ENCODE data around the gene LBHD1. TPM values are rescaled to one million over a fixed set of nuclear protein-coding genes. Genes with fewer than 3 reads are reported as not detected.

Gene LBHD1
- total RNA-seq (2012; rRNA removed): 5.6 and 6.3 TPM in 2 replicates

- Histone ChIP-seq H3K27me3 (ENCODE audit: control insufficient read depth, insufficient read depth, low read length) (no peaks in the 10 kb centered on the region), H3K36me3 (ENCODE audit: insufficient read depth, low read length) (peaks cover 27% of the 10 kb centered on the region), H3K4me3 (ENCODE audit: low read length) (peak within 1 kb of the TSS; percentile 92), H3K9ac (ENCODE audit: low read depth, low read length) (peak within 1 kb of the TSS; percentile 92), H3K9me3 (replicated peaks; ENCODE audit: low read length) (no peaks in the 10 kb centered on the region), H3K4me2 (ENCODE audit: low read length) (peak within 1 kb of the TSS; percentile 97), H3K4me1 (ENCODE audit: control insufficient read depth, insufficient read depth, low read length) (peaks cover 30% of the 10 kb centered on the region)
These were observed at the start of gene LBHD1, which contains the start of gene UQCC3 for GRCh38 chr11:62671608-62672389. TSS of gene LBHD1 (minus strand) at chr11:62672267. CDS start at chr11:62670031, 2,236 bp downstream. TSS of gene UQCC3 (plus strand) at chr11:62671673. CDS start at chr11:62671746, 73 bp downstream.

GRCh38 chr11:62719302-62719978 is 47.4 kb upstream of the LBHD1 start:
- H3K27me3 ChIP-seq (ENCODE audit: control insufficient read depth, insufficient read depth, low read length): no peaks in the 10 kb centered on the region
- H3K36me3 ChIP-seq (ENCODE audit: insufficient read depth, low read length): peaks cover 87% of the 10 kb centered on the region

GRCh38 chr11:62716816-62717215 is 44.7 kb upstream of the LBHD1 start:
- no peaks in the 10 kb centered on the region for H3K4me1 ChIP-seq (ENCODE audit: control insufficient read depth, insufficient read depth, low read length)
- no peaks in the 10 kb centered on the region for H3K27me3 ChIP-seq (ENCODE audit: control insufficient read depth, insufficient read depth, low read length)
- no peak overlapping the region for H3K4me3 ChIP-seq (ENCODE audit: low read length)
- H3K36me3 ChIP-seq (ENCODE audit: insufficient read depth, low read length): peaks cover 89% of the 10 kb centered on the region
- no peak overlapping the region for H3K9ac ChIP-seq (ENCODE audit: low read depth, low read length)
- H3K9me3 ChIP-seq (replicated peaks; ENCODE audit: low read length): no peaks in the 10 kb centered on the region
- H3K4me2 ChIP-seq (ENCODE audit: low read length): no peak overlapping the region

More at GRCh38 chr11:62719302-62719978, 47.4 kb upstream of the LBHD1 start:
- no peaks in the 10 kb centered on the region for H3K9me3 ChIP-seq (replicated peaks; ENCODE audit: low read length)
- H3K9ac ChIP-seq (ENCODE audit: low read depth, low read length): no peak overlapping the region
- H3K4me2 ChIP-seq (ENCODE audit: low read length): no peak overlapping the region
- peaks cover 3% of the 10 kb centered on the region for H3K4me1 ChIP-seq (ENCODE audit: control insufficient read depth, insufficient read depth, low read length)
- H3K4me3 ChIP-seq (ENCODE audit: low read length): no peak overlapping the region

- no peaks in the 10 kb centered on the region for H3K4me1 ChIP-seq (ENCODE audit: control insufficient read depth, insufficient read depth, low read length)
- H3K36me3 ChIP-seq (ENCODE audit: insufficient read depth, low read length): peaks cover 89% of the 10 kb centered on the region
- H3K4me2 ChIP-seq (ENCODE audit: low read length): no peak overlapping the region
- H3K4me3 ChIP-seq (ENCODE audit: low read length): no peak overlapping the region
- H3K9ac ChIP-seq (ENCODE audit: low read depth, low read length): no peak overlapping the region
- H3K9me3 ChIP-seq (replicated peaks; ENCODE audit: low read length): no peaks in the 10 kb centered on the region
- H3K27me3 ChIP-seq (ENCODE audit: control insufficient read depth, insufficient read depth, low read length): no peaks in the 10 kb centered on the region
These were observed 44.1 kb upstream of the LBHD1 start for GRCh38 chr11:62716206-62716605.

GRCh38 chr11:62715150-62716130 is 43.4 kb upstream of the LBHD1 start:
- H3K36me3 ChIP-seq (ENCODE audit: insufficient read depth, low read length): peaks cover 86% of the 10 kb centered on the region
- H3K9ac ChIP-seq (ENCODE audit: low read depth, low read length): peak overlapping the region; percentile 31
- H3K4me2 ChIP-seq (ENCODE audit: low read length): no peak overlapping the region
- no peaks in the 10 kb centered on the region for H3K27me3 ChIP-seq (ENCODE audit: control insufficient read depth, insufficient read depth, low read length)
- H3K4me3 ChIP-seq (ENCODE audit: low read length): no peak overlapping the region
- H3K4me1 ChIP-seq (ENCODE audit: control insufficient read depth, insufficient read depth, low read length): peaks cover under 1% of the 10 kb centered on the region
- no peaks in the 10 kb centered on the region for H3K9me3 ChIP-seq (replicated peaks; ENCODE audit: low read length)

- Histone ChIP-seq H3K9ac (ENCODE audit: low read depth, low read length) (no peak overlapping the region), H3K4me2 (ENCODE audit: low read length) (no peak overlapping the region), H3K36me3 (ENCODE audit: insufficient read depth, low read length) (peaks cover 76% of the 10 kb centered on the region), H3K4me3 (ENCODE audit: low read length) (no peak overlapping the region), H3K9me3 (replicated peaks; ENCODE audit: low read length) (no peaks in the 10 kb centered on the region), H3K27me3 (ENCODE audit: control insufficient read depth, insufficient read depth, low read length) (no peaks in the 10 kb centered on the region), H3K4me1 (ENCODE audit: control insufficient read depth, insufficient read depth, low read length) (peaks cover 19% of the 10 kb centered on the region)
These were observed 41.3 kb upstream of the LBHD1 start for GRCh38 chr11:62713343-62713742.

- Histone ChIP-seq H3K4me1 (ENCODE audit: control insufficient read depth, insufficient read depth, low read length) (peaks cover 19% of the 10 kb centered on the region), H3K9ac (ENCODE audit: low read depth, low read length) (no peak overlapping the region), H3K4me3 (ENCODE audit: low read length) (no peak overlapping the region), H3K9me3 (replicated peaks; ENCODE audit: low read length) (no peaks in the 10 kb centered on the region), H3K4me2 (ENCODE audit: low read length) (no peak overlapping the region), H3K27me3 (ENCODE audit: control insufficient read depth, insufficient read depth, low read length) (no peaks in the 10 kb centered on the region), H3K36me3 (ENCODE audit: insufficient read depth, low read length) (peaks cover 73% of the 10 kb centered on the region)
These were observed 40.8 kb upstream of the LBHD1 start for GRCh38 chr11:62712861-62713260.

GRCh38 chr11:62712276-62712812 is 40.3 kb upstream of the LBHD1 start:
- H3K36me3 ChIP-seq (ENCODE audit: insufficient read depth, low read length): peaks cover 67% of the 10 kb centered on the region

GRCh38 chr11:62710001-62710345 is 37.9 kb upstream of the LBHD1 start:
- Histone ChIP-seq H3K27me3 (ENCODE audit: control insufficient read depth, insufficient read depth, low read length) (no peaks in the 10 kb centered on the region), H3K4me1 (ENCODE audit: control insufficient read depth, insufficient read depth, low read length) (peaks cover 33% of the 10 kb centered on the region), H3K9me3 (replicated peaks; ENCODE audit: low read length) (no peaks in the 10 kb centered on the region), H3K36me3 (ENCODE audit: insufficient read depth, low read length) (peaks cover 44% of the 10 kb centered on the region), H3K9ac (ENCODE audit: low read depth, low read length) (peak overlapping the region; percentile 90), H3K4me2 (ENCODE audit: low read length) (peak overlapping the region; percentile 87), H3K4me3 (ENCODE audit: low read length) (peak overlapping the region; percentile 68)

More at GRCh38 chr11:62712276-62712812, 40.3 kb upstream of the LBHD1 start:
- no peaks in the 10 kb centered on the region for H3K27me3 ChIP-seq (ENCODE audit: control insufficient read depth, insufficient read depth, low read length)
- no peak overlapping the region for H3K9ac ChIP-seq (ENCODE audit: low read depth, low read length)
- no peak overlapping the region for H3K4me2 ChIP-seq (ENCODE audit: low read length)
- no peaks in the 10 kb centered on the region for H3K9me3 ChIP-seq (replicated peaks; ENCODE audit: low read length)
- H3K4me1 ChIP-seq (ENCODE audit: control insufficient read depth, insufficient read depth, low read length): peaks cover 19% of the 10 kb centered on the region
- H3K4me3 ChIP-seq (ENCODE audit: low read length): no peak overlapping the region

GRCh38 chr11:62709247-62710000 is 37.4 kb upstream of the LBHD1 start:
- H3K4me3 ChIP-seq (ENCODE audit: low read length): peak overlapping the region; percentile 69
- H3K9me3 ChIP-seq (replicated peaks; ENCODE audit: low read length): no peaks in the 10 kb centered on the region
- peaks cover 33% of the 10 kb centered on the region for H3K4me1 ChIP-seq (ENCODE audit: control insufficient read depth, insufficient read depth, low read length)
- peak overlapping the region; percentile 87 for H3K4me2 ChIP-seq (ENCODE audit: low read length)
- peak overlapping the region; percentile 90 for H3K9ac ChIP-seq (ENCODE audit: low read depth, low read length)
- H3K27me3 ChIP-seq (ENCODE audit: control insufficient read depth, insufficient read depth, low read length): no peaks in the 10 kb centered on the region
- peaks cover 39% of the 10 kb centered on the region for H3K36me3 ChIP-seq (ENCODE audit: insufficient read depth, low read length)

All from skeletal muscle satellite cell (primary cell).